Cardiac muscle cell (in vitro differentiated cells and primary cell): ENCODE measurements around the gene BRD3. TPM values are rescaled to one million over a fixed set of nuclear protein-coding genes. Genes with fewer than 3 reads are reported as not detected.

Experiments used
- DNase-seq, 2 donors: peaks; one replicate each; pipeline versions ENCODE4 v3.0.0 to v3.0.0-alpha.2; 2010 to 2017; ENCODE audit warnings: low read depth in 1 of 2, low spot score in 1 of 2
- H3K27ac ChIP-seq: fragments of 200-600 bp; sonication (generic); 2 replicates; pipeline ENCODE4 v1.5.1; 2016
- H3K27me3 ChIP-seq: fragments of 200-600 bp; sonication (generic); 2 replicates; pipeline ENCODE4 v1.6.0; 2016; ENCODE audit warnings: control low read depth
- H3K36me3 ChIP-seq: fragments of 200-600 bp; sonication (generic); 2 replicates; pipeline ENCODE4 v1.5.1; 2016; ENCODE audit warnings: control low read depth
- H3K4me1 ChIP-seq: fragments of 200-600 bp; sonication (generic); 2 replicates; pipeline ENCODE4 v1.8.1; 2017; ENCODE audit warnings: low read depth, mild to moderate bottlenecking, mixed run types
- H3K4me3 ChIP-seq: fragments of 200-600 bp; sonication (generic); 2 replicates; pipeline ENCODE4 v1.5.1; 2016; ENCODE audit warnings: mild to moderate bottlenecking
- H3K9me3 ChIP-seq: fragments of 200-600 bp; sonication (generic); 2 replicates; pipeline ENCODE4 v1.5.1; 2017; ENCODE audit warnings: low read depth, mild to moderate bottlenecking, control low read depth
- polyA plus RNA-seq: library from polyadenylated mRNA; unstranded; fragments of >200 nt; fragmentation: Nextera tagmentation; extraction: Ambion mirVana; gene quantifications from 2 replicates; pipeline ENCODE4 v1.2.1, GENCODE V29; 2016
- total RNA-seq: library from RNA; depleted of rRNA; stranded (reverse); fragments of >200 nt; gene quantifications from 2 replicates; pipeline ENCODE4 v1.2.3, GENCODE V29; 2016
- TF ChIP-seq, protein P1 (sequence below): IDR thresholded peaks from 2 replicates; pipeline ENCODE4 v1.5.1; 2012; ENCODE audit warnings: low read depth, mild to moderate bottlenecking, low read length

BRD3 gene
- total and polyA plus RNA-seq, 2 experiments from 2014 or later: 42.6 to 44.9 TPM

DNA sequence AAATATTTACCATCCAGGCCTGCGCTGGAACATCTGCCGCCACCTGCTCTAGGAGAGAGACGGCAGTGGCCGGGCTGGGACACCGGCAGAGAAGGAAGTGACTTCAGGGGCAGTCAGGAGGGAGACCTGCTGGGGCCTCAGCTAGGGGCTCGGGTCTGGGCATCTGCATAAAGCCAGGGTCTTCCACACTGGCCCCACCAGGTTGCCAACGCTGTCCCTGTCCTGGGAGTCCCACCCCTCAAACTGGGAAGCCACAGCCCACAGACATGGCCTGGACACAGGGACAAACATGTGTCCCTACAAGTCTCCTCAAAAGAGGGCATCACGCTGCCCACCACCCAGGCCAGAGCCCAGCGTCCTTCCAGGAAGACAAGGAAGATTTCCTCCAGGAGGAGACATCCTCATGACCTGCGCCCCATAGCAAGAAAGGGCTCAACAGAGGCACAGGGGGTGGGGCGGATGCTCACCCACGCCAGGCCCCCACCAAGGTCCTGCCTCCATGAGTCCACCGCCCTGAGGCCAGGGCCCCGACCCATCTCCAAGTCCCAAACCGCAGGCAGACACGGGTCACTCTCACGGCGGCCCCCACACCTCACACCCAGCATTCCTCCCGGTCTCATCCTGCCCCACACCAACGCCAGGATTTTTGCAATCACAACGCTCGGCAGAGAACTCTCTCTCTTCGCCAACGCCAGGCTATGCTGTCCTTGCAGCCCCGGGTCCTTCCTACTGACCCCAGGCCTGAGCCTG, 84.7 kb downstream of the BRD3 start:
- DNase-seq: no peak
- TF ChIP-seq, protein P1, sequence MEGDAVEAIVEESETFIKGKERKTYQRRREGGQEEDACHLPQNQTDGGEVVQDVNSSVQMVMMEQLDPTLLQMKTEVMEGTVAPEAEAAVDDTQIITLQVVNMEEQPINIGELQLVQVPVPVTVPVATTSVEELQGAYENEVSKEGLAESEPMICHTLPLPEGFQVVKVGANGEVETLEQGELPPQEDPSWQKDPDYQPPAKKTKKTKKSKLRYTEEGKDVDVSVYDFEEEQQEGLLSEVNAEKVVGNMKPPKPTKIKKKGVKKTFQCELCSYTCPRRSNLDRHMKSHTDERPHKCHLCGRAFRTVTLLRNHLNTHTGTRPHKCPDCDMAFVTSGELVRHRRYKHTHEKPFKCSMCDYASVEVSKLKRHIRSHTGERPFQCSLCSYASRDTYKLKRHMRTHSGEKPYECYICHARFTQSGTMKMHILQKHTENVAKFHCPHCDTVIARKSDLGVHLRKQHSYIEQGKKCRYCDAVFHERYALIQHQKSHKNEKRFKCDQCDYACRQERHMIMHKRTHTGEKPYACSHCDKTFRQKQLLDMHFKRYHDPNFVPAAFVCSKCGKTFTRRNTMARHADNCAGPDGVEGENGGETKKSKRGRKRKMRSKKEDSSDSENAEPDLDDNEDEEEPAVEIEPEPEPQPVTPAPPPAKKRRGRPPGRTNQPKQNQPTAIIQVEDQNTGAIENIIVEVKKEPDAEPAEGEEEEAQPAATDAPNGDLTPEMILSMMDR: no peak
- Histone ChIP-seq H3K4me1 (peaks cover 10% of the 10 kb centered on the region), H3K36me3 (no peaks in the 10 kb centered on the region), H3K9me3 (no peaks in the 10 kb centered on the region), H3K4me3 (no peak overlapping the region), H3K27ac (no peak overlapping the region), H3K27me3 (no peaks in the 10 kb centered on the region)

GRCh38 chr9:133981958-133982681, 85.7 kb downstream of the BRD3 start:
- Histone ChIP-seq H3K4me3 (no peak overlapping the region), H3K27ac (no peak overlapping the region), H3K9me3 (no peaks in the 10 kb centered on the region), H3K36me3 (no peaks in the 10 kb centered on the region), H3K4me1 (peaks cover 10% of the 10 kb centered on the region), H3K27me3 (no peaks in the 10 kb centered on the region)
- TF ChIP-seq, protein P1: no peak
- DNase-seq: no peak

- Histone ChIP-seq H3K36me3 (no peaks in the 10 kb centered on the region), H3K4me3 (no peak overlapping the region), H3K9me3 (no peaks in the 10 kb centered on the region), H3K27ac (no peak overlapping the region), H3K27me3 (no peaks in the 10 kb centered on the region), H3K4me1 (peaks cover 10% of the 10 kb centered on the region)
- no peak for DNase-seq
- TF ChIP-seq, protein P1: no peak
Observed at GRCh38 chr9:133981589-133981957, 86.3 kb downstream of the BRD3 start.

- H3K4me1 ChIP-seq: peaks cover 10% of the 10 kb centered on the region
- H3K4me3 ChIP-seq: no peak overlapping the region
- H3K27ac ChIP-seq: no peak overlapping the region
- H3K36me3 ChIP-seq: no peaks in the 10 kb centered on the region
- no peaks in the 10 kb centered on the region for H3K9me3 ChIP-seq
- TF ChIP-seq, protein P1: no peak
- H3K27me3 ChIP-seq: no peaks in the 10 kb centered on the region
- DNase-seq: no peak
Observed at GRCh38 chr9:133980864-133981588, 86.8 kb downstream of the BRD3 start.

Other genes with a start within 250 kb of the BRD3 start
- 6.7 and 10.8 TPM in 2 replicates for gene VAV2, start 75.7 kb downstream of the BRD3 start, total RNA-seq
- gene VAV2, start 75.7 kb downstream of the BRD3 start, polyA plus RNA-seq: 15.3 and 18.3 TPM in 2 replicates
- gene BRD3OS, start 42.5 kb downstream of the BRD3 start, total RNA-seq: 18.6 and 26.8 TPM in 2 replicates
- gene BRD3OS, start 42.5 kb downstream of the BRD3 start, polyA plus RNA-seq: 32.3 and 40.4 TPM in 2 replicates
- 26.0 and 27.3 TPM in 2 replicates for gene WDR5, start 68.1 kb upstream of the BRD3 start, total RNA-seq
- 21.0 and 27.3 TPM in 2 replicates for gene WDR5, start 68.1 kb upstream of the BRD3 start, polyA plus RNA-seq
- gene RNU6ATAC, start 96.5 kb upstream of the BRD3 start, total RNA-seq: not detected in 2 replicates
- not detected in 2 replicates for gene RNU6ATAC, start 96.5 kb upstream of the BRD3 start, polyA plus RNA-seq